Measurements from ENCODE around the gene STON1. TPM values are rescaled to one million over a fixed set of nuclear protein-coding genes. Genes with fewer than 3 reads are reported as not detected.
"Not testable (repeated sequence)": the region's sequence is repeated elsewhere in the genome, so short reads cannot be mapped to it uniquely, and the experiment has no call there.

STON1 gene
- total RNA-seq, 2 donors from 2014 or later = 2.1 to 11.9 TPM

DNA sequence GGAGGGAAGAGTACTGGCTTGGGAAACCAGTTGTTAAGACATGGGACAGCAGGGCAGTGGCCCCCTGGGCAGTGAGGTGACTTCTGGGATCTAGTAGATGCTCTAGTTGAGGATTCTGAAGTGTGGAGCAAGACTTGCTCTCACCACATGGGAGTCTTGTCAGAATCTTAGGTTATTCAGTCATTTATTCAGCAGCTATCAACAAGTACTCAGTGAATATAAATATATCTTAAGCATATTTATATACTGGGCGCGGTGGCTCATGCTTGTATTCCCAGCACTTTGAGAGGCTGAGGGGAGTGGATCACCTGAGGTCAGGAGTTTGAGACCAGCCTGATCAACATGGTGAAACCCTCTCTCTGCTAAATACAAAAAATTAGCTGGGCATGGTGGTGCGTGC, 20.0 kb downstream of the STON1 start:
- Histone ChIP-seq H3K4me3 (no peak overlapping the region), H3K27me3 (no peaks in the 10 kb centered on the region), H3K9ac (ENCODE audit: low read depth in 2 of 2, low read length in 2 of 2) (no peak overlapping the region), H3K4me1 (no peaks in the 10 kb centered on the region), H3K9me3 (no peaks in the 10 kb centered on the region), H3K27ac (no peak overlapping the region), H3K36me3 (no peaks in the 10 kb centered on the region)
- intact Hi-C loops (cut with DNase I) = no loop called here
- TF ChIP-seq, protein P1, sequence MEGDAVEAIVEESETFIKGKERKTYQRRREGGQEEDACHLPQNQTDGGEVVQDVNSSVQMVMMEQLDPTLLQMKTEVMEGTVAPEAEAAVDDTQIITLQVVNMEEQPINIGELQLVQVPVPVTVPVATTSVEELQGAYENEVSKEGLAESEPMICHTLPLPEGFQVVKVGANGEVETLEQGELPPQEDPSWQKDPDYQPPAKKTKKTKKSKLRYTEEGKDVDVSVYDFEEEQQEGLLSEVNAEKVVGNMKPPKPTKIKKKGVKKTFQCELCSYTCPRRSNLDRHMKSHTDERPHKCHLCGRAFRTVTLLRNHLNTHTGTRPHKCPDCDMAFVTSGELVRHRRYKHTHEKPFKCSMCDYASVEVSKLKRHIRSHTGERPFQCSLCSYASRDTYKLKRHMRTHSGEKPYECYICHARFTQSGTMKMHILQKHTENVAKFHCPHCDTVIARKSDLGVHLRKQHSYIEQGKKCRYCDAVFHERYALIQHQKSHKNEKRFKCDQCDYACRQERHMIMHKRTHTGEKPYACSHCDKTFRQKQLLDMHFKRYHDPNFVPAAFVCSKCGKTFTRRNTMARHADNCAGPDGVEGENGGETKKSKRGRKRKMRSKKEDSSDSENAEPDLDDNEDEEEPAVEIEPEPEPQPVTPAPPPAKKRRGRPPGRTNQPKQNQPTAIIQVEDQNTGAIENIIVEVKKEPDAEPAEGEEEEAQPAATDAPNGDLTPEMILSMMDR (IDR thresholded peaks at IDR 0.05) = no peak
- no peak for DNase-seq

DNA sequence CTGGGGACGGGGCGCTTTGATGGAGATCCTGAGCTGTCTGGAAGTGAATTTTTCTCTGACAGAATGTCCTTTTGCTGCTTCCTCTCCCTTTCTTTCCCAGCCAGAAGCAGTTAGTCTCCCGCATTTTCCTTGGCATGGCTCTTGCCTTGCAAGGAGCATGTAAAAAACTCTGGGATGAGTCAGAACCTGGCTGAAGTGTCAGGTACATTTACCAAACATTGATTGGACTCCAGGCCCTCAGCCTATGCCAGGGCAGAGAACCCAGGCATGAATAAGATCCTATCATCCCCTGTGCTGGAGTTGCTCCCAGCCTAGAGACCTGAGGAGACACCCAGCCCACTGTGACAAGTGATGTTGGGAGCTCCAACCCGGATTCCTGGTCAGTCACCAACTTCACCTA, 21.6 kb downstream of the STON1 start:
- TF ChIP-seq, protein P1 (IDR thresholded peaks at IDR 0.05) = no peak
- intact Hi-C loops (cut with DNase I) = no loop called here
- H3K27me3 ChIP-seq = no peaks in the 10 kb centered on the region
- H3K27ac ChIP-seq = no peak overlapping the region
- no peaks in the 10 kb centered on the region for H3K36me3 ChIP-seq
- no peak for DNase-seq
- H3K9ac ChIP-seq (ENCODE audit: low read depth in 2 of 2, low read length in 2 of 2) = no peak overlapping the region
- H3K4me3 ChIP-seq = no peak overlapping the region
- H3K9me3 ChIP-seq = no peaks in the 10 kb centered on the region
- H3K4me1 ChIP-seq = no peaks in the 10 kb centered on the region

DNA sequence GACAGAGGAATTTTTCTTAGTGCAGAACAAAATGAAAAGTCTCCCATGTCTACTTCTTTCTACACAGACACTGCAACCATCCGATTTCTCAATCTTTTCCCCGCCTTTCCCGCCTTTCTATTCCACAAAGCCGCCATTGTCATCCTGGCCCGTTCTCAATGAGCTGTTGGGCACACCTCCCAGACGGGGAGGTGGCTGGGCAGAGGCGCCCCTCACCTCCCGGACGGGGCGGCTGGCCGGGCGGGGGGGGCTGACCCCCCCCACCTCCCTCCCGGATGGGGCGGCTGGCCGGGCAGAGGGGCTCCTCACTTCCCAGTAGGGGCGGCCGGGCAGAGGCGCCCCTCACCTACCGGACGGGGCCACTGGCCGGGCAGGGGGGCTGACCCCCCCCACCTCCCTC, 25.1 kb downstream of the STON1 start:
- H3K9ac ChIP-seq (ENCODE audit: low read depth in 2 of 2, low read length in 2 of 2); H3K4me1 ChIP-seq; H3K27ac ChIP-seq; DNase-seq; H3K4me3 ChIP-seq; H3K36me3 ChIP-seq; H3K27me3 ChIP-seq; intact Hi-C loops (cut with DNase I); H3K9me3 ChIP-seq: not testable (repeated sequence)

DNA sequence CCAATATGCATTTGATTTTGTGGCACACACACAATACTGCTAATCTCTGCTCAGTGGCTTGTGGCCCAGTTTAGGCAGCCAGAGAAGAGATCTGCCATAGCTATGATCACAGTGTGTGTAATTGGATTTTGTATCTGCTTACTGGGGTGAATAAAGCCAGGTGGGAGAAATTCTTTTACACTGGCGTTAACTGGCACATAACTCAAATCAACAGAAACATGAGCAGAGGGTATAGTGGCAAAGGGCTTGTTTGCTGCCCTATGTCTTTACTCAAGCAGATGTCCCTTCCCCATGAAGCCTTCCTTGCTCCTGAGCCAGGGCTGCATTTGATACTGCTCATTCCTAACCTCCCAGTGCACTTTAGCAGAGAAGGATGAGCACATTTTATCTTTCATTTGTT, 28.5 kb downstream of the STON1 start:
- Histone ChIP-seq H3K9me3 (no peaks in the 10 kb centered on the region), H3K27me3 (no peaks in the 10 kb centered on the region), H3K4me1 (no peaks in the 10 kb centered on the region), H3K27ac (no peak overlapping the region), H3K36me3 (no peaks in the 10 kb centered on the region), H3K4me3 (no peak overlapping the region), H3K9ac (ENCODE audit: low read depth in 2 of 2, low read length in 2 of 2) (no peak overlapping the region)
- DNase-seq = no peak
- TF ChIP-seq, protein P1 (IDR thresholded peaks at IDR 0.05) = no peak
- intact Hi-C loops (cut with DNase I) = no loop called here

DNA sequence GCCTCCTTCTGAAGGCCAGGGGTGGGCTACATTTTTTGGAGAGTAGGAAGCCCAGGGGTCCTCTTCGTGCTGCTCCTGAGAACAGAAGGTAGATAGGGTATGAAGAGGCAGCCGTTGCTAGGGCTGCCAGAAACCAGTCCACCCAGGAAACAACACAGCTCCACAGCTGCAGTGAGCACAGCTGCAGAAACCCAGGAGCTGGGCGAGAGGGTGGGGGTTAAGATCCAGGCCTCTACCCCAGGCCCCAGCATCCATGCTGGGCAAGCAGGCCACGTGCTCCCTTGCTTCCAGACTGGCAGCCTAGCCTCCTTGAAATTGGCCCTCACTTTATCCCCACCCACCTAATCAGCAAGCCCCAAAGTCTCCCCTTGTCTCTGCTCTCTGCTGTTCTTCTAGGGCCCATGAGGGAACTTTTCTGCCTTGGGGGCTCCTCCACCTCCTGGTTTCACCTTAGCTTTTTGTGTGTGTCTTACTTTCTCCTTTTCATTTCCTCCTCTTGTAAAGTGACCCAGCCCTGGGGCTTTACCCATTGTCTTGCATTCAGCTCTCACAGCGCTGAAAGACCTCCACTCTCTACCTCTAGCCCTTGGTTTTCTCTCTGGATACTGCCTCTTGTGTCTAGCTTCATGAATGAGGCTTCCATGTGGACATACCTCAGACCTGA, 30.7 kb downstream of the STON1 start:
- H3K27ac ChIP-seq = no peak overlapping the region
- no peaks in the 10 kb centered on the region for H3K36me3 ChIP-seq
- no peaks in the 10 kb centered on the region for H3K9me3 ChIP-seq
- H3K4me1 ChIP-seq = no peaks in the 10 kb centered on the region
- H3K4me3 ChIP-seq = no peak overlapping the region
- no peak for DNase-seq
- no peaks in the 10 kb centered on the region for H3K27me3 ChIP-seq
- TF ChIP-seq, protein P1 (IDR thresholded peaks at IDR 0.05) = no peak
- H3K9ac ChIP-seq (ENCODE audit: low read depth in 2 of 2, low read length in 2 of 2) = no peak overlapping the region
- intact Hi-C loops (cut with DNase I) = no loop called here

DNA sequence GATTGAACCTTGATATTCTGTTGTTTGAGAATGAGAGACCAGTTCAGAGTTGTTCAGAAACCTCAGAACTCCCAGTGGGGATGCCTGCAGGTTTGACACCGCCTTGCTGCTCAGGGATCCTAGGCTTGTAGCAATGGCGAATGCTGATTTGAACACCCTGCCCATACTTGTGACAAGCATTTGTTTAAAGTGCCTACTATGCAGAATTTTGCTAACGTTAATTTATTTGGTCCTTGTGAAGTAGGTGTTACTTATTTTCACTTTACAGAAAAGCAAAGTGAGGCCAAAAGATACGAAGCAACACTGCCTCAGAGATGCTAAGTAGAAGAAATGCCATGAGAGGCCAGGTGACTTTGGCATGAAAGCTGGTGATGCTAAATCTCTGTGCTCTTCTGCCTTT, 32.3 kb downstream of the STON1 start:
- no peaks in the 10 kb centered on the region for H3K36me3 ChIP-seq
- no peak overlapping the region for H3K4me3 ChIP-seq
- H3K9ac ChIP-seq (ENCODE audit: low read depth in 2 of 2, low read length in 2 of 2) = no peak overlapping the region
- intact Hi-C loops (cut with DNase I) = no loop called here
- TF ChIP-seq, protein P1 (IDR thresholded peaks at IDR 0.05) = no peak
- no peaks in the 10 kb centered on the region for H3K4me1 ChIP-seq
- H3K9me3 ChIP-seq = no peaks in the 10 kb centered on the region
- no peak overlapping the region for H3K27ac ChIP-seq
- H3K27me3 ChIP-seq = no peaks in the 10 kb centered on the region
- no peak for DNase-seq
